NCI-H1436 treated with DMSO at 0.1 percent for 48 hours (cell line): ENCODE data around the gene CMC4.

Source experiments
- DNase-seq: peaks from one replicate; lab custom pipeline; 2025; lab: John Stamatoyannopoulos, UW

CMC4 gene

DNA sequence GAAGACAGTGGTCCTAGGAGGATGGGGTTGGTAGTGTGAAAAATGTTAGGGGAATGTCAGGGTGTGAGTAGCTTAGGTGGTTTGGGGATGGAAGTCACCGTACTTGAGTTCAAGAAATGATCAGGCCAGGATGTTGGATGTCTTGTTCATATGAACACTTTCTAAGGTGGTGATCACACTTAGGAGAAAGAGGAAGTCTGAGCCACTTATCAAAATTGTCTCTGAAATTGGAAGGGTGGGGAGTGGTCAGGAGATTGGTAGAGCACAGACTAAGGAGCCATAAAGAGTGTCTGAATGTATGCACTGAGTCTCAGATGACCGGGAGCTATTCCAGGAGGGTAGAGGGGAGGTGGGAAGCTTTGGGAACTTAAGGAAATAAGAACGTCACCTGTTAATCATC lies 17.3 kb downstream of the CMC4 start:
- no peak for DNase-seq

DNA sequence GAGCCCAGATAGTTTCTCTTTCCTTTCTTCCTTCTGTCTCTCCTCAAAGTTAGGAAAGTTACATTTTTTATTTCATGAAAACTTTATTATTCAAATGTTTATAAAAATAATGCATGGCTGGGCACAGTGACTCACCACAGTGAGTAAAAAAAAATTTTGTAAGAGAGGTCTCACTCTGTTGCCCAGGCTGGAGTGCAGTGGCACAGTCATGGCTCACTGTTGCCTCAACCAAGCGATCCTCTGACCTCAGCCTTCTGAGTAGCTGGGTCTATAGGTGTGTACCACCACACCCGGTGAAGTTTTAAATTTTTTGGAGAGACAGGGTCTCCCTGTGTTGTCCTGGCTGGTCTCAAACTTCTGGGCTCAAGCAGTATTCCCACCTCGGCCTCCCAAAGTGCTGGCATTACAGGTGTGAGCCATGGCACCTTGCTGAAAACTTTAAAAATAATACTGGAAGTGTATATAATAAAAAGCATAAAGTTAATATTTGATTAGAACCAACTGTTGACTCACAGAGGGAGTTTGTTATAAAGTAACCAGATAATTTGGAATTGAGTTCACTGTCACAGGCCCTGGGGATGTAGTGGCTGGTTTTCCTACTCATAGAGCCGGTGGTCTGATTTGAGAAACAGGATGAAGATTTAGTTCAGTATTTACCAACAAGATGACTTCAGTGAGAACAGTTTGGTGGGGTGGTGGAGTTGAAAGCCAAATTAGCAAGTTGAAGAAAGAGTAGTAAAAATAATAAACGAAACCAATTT lies 18.0 kb downstream of the CMC4 start:
- DNase-seq, result no peak

DNA sequence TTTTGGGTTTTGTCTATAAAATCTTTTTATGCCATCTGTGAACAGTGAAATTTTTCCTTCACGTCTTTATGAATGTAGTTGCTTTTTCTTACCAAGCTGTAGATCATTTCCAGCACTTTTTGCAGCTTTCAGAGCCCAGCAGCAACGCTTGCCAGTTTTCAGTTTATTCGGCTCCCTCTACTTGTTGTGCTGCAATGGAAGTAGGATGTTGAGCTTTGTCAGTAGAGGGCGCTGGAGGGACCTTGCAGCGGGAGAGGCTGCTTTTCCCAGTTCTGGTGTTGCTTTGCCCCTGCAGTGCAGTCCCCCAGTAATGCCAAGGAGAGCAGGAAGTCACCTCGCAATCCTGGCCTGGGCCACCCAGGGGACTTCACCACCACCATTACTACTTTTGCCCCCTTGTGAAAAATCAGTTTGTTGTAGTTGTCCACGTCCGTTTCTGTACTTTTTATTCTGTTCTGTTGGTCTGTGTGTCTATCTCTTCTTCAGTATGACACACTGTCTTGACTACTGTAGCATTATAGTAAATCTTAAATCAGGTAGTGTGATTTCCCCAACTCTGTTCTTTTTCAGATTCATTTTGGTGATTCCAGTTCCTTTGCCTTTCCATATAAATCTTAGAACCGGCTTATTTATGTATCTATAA lies 21.8 kb downstream of the CMC4 start:
- DNase-seq, result peak; percentile 3

DNA sequence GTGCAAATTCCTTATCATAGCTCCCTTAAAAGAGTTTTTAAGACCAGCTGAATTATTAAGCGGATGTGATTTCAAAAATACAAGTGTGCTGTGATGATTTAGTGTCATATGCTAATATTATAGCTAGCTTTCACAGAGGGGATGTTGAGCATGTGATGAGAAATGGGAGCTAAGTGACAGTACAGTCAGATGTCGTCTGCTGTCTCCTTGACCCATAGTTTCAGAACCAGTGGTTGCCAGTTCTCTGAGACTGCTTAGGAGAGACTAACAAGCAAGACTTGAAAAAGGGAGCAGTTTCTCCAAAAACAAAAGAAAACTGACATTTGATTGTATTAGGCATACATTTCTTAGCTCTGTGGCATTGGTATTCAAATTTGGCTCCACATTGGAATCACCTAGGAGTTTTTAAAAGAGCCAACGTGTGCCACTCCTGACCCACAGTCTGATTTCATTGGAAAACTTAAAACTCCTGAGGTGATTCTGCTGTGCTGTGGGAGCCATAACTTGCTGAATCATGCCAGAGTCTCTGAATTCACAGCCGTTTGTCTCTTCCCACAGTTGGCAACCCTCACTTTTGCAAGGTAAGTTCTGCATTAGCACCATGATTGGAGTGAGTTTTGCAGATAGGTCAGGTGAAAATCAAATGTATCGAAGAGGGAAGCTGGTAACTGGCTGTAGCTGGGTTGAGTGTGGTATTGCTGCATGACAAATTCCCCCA lies 24.0 kb downstream of the CMC4 start:
- DNase-seq, result no peak

DNA sequence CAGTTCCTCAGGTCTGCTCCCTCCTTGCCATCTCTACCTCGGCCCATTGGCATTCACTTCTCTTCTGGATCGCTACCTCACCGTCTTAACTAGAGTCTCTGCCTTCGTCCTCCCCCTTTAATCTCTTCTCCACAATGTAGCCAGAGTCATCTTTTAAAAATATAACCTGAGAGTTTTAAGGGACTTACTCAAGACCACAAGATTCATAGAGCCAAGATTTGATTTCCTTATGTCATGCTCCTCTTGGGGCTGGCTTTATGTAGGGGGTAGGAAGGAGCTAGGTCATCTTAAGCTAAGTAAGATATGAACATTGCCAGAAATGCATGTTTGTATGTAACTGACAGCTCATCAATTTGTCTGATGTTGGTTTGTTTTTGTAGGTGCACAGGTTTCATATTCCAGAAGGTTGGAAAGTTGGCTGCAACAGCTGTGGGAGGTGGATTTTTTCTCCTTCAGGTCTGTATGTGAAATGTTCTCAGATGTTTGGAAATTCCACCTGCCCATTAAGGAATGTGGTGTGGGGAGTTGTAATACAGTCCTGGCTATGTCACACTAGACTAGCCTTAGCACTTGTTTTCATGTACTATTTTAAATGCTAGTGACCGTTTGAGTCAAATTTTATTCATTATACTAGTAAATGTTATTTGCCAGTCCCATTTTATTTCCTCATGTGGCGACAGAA lies 24.7 kb downstream of the CMC4 start:
- DNase-seq, result no peak

DNA sequence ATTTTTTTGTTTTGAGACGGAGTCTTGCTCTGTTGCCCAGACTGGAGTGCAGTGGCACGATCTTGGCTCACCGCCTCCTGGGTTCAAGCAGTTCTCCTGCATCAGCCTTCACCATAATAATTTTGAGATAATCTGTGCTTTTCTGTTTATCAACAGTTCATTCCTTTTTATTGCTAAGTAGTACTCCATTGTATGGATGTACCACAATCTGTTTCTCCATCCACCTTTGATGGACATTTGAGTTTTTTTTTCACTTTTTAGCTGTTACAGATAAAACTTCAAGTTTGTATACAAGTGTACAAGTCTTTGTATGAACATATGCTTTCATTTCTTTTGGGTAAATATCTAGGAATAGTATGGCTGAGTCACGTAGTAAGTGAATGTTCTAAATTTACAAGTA lies 35.2 kb downstream of the CMC4 start:
- no peak for DNase-seq

DNA sequence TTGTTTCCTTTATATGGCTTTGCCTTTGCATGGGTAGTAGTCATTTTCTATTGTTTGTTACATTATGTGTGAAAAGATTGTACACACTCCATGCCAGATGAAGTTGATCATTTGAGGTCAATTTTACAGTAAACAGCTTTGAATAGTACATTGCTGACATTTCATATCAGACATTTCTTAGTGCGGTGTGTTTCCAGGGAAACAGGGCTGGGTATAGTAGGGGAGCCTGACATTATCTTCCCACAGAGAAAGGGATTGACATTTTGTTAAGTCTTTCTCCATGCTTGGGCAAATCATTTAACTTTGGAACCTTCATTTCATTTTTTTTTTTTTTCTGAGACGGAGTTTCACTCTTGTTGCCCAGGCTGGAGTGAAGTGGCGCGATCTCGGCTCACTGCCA lies 39.3 kb downstream of the CMC4 start:
- no peak for DNase-seq

DNA sequence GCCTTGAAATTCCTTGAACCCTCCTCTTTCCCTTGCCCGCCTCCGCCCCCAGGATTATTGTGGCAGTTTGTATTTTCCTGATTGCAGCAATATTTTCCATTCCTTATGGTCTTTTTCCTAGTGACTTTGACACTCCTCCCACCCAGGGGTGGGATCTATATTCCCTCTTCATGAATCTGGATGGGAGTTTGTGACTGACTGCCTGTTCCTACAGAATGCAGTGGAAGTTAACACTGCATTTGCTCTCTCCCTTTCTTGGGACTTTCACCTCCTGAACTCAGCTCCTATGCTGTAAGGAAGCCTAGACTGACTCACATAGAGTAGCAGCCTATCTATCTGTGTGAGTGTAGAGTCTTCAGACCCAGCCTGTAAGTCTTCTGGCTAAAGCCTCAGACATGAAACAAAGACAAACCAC lies 42.1 kb downstream of the CMC4 start:
- DNase-seq, result no peak

DNA sequence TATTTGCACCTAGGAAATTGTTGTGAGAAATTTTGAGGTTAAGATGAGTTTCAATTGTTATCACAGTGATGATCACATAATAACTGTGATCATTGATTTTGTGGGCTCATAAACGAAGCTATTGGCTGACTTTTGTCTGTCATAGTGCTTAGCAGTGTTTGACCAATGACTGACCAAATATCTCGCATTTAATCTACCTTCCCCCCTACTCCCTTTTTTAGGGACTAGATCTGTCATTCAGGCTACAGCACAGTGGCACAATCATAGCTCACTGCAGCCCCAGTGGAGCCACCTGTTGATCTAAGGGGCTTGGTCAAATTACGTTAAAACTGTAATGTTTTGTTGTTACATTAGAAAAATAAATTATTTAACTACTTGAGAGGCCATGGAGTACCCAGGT lies 42.8 kb downstream of the CMC4 start:
- DNase-seq, result no peak

DNA sequence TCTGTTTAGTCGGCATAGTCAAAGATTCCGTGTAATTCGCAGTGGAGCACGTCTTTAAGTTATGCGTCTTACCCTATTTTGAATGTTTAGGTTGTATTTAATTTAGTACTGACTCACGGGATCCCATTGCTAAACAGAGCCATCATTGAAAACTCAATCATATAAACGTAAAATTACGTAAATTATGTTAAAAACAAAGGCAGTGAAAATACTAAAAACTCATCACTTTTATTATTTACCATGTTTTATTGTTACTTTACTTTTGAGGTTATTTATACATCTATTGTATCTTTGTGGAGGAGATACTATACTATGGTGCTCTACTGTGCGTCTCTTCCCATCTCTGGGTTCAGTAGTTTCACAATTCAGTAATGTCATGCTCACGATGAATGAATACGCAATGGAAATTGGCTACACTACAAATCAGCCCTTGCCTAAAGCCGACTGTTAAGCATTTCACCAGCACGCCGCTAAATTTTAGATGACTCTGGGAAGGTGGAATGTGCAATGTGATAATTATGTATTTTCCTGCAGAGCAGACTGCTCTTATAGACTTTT lies 43.3 kb downstream of the CMC4 start:
- no peak for DNase-seq

DNA sequence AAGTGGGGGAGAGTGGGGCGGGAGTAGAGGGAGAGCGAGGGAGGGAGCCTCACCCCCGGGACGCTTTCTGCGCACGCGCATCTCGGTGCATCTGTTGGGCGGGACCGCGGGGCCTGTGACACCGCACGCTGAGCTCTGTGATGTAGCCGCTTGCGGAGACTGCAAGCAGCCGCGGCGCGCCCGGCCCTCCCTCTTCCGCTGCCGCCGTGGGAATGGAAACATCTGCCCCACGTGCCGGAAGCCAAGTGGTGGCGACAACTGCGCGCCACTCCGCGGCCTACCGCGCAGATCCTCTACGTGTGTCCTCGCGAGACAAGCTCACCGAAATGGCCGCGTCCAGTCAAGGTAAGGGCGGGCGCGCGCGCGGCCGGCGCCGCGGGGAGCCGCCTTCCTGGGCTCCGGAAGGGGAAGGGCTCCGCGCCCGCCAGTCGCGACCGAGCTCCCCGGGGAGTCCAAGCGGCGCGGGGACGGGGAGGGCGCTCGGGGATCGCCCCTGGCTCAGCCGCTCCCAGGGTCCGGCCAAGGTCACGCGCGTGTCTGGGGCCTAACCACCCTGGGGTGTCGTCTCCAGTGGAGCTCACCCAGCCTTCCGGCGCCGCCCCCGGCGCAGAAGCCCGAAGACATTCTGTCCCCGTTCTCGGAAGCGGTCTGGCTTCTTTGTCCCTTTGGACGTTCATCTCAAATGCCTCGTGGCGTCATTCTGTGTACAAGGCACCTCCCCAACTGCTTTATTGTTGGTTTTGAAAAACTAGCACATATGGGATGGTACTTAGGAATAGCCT lies 44.0 kb downstream of the CMC4 start, which contains the start of gene FUNDC2:
TSS of gene FUNDC2 (plus strand) at position 118 of the 782 bp plus-strand sequence. CDS start at position 213, 95 bp downstream.
- peak; percentile 84 for DNase-seq

DNA sequence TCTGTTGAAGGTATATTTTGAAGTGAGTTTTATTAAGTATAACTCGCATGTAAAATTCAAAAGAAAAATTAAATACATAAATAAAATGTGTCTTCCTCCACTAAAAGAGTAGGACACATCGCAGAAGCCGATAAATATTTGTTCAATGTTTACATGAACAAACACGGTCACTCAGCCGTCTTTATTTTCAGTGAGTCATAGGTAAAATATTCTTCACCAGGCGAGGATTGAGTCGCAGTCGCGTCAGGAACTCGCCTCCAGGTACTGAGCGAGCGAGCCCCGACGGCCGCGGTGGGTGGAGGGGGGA lies 44.6 kb downstream of the CMC4 start:
- no peak for DNase-seq

DNA sequence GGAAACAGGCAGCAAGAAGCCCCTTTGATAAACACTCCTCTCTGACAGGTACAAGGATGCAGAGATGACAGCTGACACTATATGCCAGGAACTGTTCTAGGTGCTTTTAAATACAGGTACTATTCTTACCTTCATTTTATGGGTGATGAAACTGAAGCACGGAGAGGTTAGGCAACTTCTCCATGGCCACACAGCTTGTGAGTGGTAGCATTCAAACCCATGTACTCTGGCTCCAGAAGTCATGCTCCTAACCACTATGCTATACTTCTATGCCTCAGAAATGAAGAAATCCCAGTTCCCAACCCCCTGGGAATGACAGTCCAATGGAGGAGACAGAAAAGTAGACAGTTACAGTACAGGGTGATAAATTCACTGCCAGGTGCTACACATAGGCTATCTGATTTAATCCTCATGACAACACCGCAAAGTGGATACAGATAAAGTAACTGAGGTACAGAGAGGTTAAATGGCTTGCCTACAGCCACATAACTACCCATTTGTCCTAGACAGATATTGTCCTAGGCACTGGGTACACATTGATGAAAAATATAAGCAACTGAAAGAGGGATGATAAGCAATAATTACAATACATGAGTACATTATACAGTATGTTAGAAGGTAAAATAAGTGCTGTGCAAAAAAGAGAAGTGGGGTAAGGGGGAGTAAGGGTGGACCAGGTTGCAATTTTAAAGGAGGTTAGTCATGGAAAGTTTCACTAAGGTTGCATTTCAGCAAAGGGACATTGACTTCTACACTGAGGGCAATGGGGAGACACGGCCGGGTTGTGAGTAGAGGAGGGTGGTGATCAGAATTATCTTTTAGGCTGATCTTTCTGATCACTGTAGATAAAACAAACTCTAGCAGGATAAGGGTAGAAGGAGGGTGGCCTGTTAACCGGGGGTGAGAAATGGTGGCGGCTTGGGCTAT lies 46.8 kb downstream of the CMC4 start:
- no peak for DNase-seq

DNA sequence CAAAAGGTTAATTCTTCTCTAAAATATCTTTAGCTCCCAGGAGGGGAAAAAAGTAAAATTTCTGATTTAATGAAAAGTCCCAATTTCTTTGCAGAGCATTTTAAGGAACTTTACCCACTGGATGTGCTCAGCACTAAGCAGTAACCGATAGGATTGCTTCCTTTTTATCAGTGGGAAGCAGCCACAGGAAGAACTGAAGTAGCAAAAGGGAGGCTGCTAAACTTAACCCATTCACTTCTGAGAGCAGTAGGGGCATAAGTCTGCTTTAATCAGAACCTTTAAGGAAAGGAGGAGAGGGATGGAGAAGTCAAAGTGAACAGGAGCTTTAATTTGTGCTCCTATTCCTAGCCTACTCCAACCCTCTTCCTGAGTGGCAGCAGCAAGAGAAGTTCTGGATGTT lies 48.4 kb downstream of the CMC4 start, which contains the start of gene F8:
TSS of gene F8 (minus strand) at position 139 of the 400 bp plus-strand sequence. CDS start 171 bp downstream, outside the sequence.
- DNase-seq, result no peak

DNA sequence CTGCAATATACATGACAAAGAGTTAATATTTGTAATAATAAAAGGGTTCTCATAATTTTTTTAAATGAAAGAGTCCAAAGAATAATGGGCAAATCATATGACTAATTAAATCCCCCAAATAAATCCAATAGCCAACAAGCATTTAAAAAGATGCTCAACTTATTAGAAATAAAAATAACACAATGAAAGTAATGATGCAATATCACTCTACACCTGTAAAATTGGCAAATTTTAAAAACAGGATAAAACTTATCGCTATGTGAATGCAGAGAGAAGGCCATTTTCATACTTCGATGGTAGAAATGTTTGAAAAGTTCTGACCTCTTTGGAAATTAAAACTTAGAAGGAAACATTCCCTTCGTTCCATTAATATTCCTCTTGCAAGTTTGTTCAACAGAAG lies 50.3 kb downstream of the CMC4 start:
- DNase-seq, result no peak
